GM12878 (cell line): Measurements from ENCODE around the gene MRPL22.

Source experiments
- POLR2AphosphoS5 ChIP-seq: IDR thresholded peaks from 2 replicates; pipeline ENCODE4 v1.6.1; 2011; ENCODE audit warnings: mild to moderate bottlenecking, low read length, inconsistent platforms
- TF ChIP-seq, protein P1 (sequence below), 3 experiments: IDR thresholded peaks in 2 of 3; conservative IDR thresholded peaks in 1 of 3; 2 replicates each; pipeline ENCODE4 v1.5.1; 2011; ENCODE audit warnings: low read depth in 3 of 3, low read length in 3 of 3, mild to moderate bottlenecking in 3 of 3, control low read depth in 2 of 3, moderate library complexity in 2 of 3, inconsistent platforms in 1 of 3, mixed read lengths in 1 of 3; ENCODE audit not compliant: control insufficient read depth in 2 of 3, insufficient read depth in 1 of 3; ENCODE audit errors: extremely low read depth in 1 of 3

GRCh38 chr5:154940375-154940771 lies 500 bp upstream of the MRPL22 start:
- TF ChIP-seq POLR2AphosphoS5 = no peak
- TF ChIP-seq, protein P1, sequence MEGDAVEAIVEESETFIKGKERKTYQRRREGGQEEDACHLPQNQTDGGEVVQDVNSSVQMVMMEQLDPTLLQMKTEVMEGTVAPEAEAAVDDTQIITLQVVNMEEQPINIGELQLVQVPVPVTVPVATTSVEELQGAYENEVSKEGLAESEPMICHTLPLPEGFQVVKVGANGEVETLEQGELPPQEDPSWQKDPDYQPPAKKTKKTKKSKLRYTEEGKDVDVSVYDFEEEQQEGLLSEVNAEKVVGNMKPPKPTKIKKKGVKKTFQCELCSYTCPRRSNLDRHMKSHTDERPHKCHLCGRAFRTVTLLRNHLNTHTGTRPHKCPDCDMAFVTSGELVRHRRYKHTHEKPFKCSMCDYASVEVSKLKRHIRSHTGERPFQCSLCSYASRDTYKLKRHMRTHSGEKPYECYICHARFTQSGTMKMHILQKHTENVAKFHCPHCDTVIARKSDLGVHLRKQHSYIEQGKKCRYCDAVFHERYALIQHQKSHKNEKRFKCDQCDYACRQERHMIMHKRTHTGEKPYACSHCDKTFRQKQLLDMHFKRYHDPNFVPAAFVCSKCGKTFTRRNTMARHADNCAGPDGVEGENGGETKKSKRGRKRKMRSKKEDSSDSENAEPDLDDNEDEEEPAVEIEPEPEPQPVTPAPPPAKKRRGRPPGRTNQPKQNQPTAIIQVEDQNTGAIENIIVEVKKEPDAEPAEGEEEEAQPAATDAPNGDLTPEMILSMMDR (IDR thresholded peaks at IDR 0.05 in 2 of 3, conservative IDR thresholded peaks at IDR 0.05 in 1 of 3; ENCODE audit: control insufficient read depth in 2 of 3, extremely low read depth in 1 of 3, insufficient read depth in 1 of 3, low read depth in 3 of 3, low read length in 3 of 3) = no peak
